Type B pancreatic cell (in vitro differentiated cells): Measurements from ENCODE around the gene CEBPG. TPM values are rescaled to one million over a fixed set of nuclear protein-coding genes. Genes with fewer than 3 reads are reported as not detected.

Source experiments
- DNase-seq: peaks from one replicate; pipeline ENCODE4 v3.0.0; 2021; ENCODE audit warnings: mixed read lengths; ENCODE audit not compliant: unreplicated experiment; ENCODE audit errors: extremely low spot score
- H3K27ac Mint-ChIP-seq: 2 replicates; pipeline ENCODE4 v1.8.0; 2021; ENCODE audit warnings: mild to moderate bottlenecking, mixed read lengths
- H3K27me3 Mint-ChIP-seq: 2 replicates; pipeline ENCODE4 v1.8.0; 2021; ENCODE audit warnings: mixed read lengths
- H3K36me3 Mint-ChIP-seq: 2 replicates; pipeline ENCODE4 v1.8.0; 2021; ENCODE audit warnings: mixed read lengths
- H3K4me1 Mint-ChIP-seq: one replicate; pipeline ENCODE4 v1.8.0; 2021; ENCODE audit warnings: mixed read lengths; ENCODE audit not compliant: unreplicated experiment
- H3K4me3 Mint-ChIP-seq: 2 replicates; pipeline ENCODE4 v1.8.0; 2021; ENCODE audit warnings: mild to moderate bottlenecking, mixed read lengths
- H3K9me3 Mint-ChIP-seq: 2 replicates; pipeline ENCODE4 v1.8.0; 2021; ENCODE audit warnings: mixed read lengths
- total RNA-seq: library from RNA; stranded (reverse); gene quantifications from 2 replicates; pipeline ENCODE4 v1.2.1, GENCODE V29; 2021; ENCODE audit warnings: low replicate concordance
- TF ChIP-seq, protein P1 (sequence below): fragments of 200-600 bp; sonication (generic); conservative IDR thresholded peaks from 2 replicates; pipeline ENCODE4 v1.5.0; 2021; ENCODE audit warnings: antibody characterized with exemption, mild to moderate bottlenecking

Gene CEBPG
- total RNA-seq, 1 donor from 2014 or later, result 30.1 TPM

- Mint-ChIP-seq H3K27ac (no peak overlapping the region), H3K36me3 (no peaks in the 10 kb centered on the region), H3K27me3 (peaks cover 32% of the 10 kb centered on the region), H3K9me3 (no peaks in the 10 kb centered on the region), H3K4me3 (no peak overlapping the region), H3K4me1 (peaks cover 3% of the 10 kb centered on the region)
- TF ChIP-seq, protein P1, sequence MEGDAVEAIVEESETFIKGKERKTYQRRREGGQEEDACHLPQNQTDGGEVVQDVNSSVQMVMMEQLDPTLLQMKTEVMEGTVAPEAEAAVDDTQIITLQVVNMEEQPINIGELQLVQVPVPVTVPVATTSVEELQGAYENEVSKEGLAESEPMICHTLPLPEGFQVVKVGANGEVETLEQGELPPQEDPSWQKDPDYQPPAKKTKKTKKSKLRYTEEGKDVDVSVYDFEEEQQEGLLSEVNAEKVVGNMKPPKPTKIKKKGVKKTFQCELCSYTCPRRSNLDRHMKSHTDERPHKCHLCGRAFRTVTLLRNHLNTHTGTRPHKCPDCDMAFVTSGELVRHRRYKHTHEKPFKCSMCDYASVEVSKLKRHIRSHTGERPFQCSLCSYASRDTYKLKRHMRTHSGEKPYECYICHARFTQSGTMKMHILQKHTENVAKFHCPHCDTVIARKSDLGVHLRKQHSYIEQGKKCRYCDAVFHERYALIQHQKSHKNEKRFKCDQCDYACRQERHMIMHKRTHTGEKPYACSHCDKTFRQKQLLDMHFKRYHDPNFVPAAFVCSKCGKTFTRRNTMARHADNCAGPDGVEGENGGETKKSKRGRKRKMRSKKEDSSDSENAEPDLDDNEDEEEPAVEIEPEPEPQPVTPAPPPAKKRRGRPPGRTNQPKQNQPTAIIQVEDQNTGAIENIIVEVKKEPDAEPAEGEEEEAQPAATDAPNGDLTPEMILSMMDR, result no peak
- DNase-seq, result no peak
These were observed 34.2 kb upstream of the CEBPG start for GRCh38 chr19:33339016-33339984.

GRCh38 chr19:33340991-33341390, 32.5 kb upstream of the CEBPG start:
- Mint-ChIP-seq H3K27me3 (peaks cover 47% of the 10 kb centered on the region), H3K9me3 (no peaks in the 10 kb centered on the region), H3K27ac (no peak overlapping the region), H3K36me3 (no peaks in the 10 kb centered on the region), H3K4me1 (peaks cover 9% of the 10 kb centered on the region), H3K4me3 (no peak overlapping the region)
- no peak for DNase-seq
- TF ChIP-seq, protein P1, result no peak

- DNase-seq, result no peak
These were observed 30.2 kb upstream of the CEBPG start for GRCh38 chr19:33343301-33343700.

DNA sequence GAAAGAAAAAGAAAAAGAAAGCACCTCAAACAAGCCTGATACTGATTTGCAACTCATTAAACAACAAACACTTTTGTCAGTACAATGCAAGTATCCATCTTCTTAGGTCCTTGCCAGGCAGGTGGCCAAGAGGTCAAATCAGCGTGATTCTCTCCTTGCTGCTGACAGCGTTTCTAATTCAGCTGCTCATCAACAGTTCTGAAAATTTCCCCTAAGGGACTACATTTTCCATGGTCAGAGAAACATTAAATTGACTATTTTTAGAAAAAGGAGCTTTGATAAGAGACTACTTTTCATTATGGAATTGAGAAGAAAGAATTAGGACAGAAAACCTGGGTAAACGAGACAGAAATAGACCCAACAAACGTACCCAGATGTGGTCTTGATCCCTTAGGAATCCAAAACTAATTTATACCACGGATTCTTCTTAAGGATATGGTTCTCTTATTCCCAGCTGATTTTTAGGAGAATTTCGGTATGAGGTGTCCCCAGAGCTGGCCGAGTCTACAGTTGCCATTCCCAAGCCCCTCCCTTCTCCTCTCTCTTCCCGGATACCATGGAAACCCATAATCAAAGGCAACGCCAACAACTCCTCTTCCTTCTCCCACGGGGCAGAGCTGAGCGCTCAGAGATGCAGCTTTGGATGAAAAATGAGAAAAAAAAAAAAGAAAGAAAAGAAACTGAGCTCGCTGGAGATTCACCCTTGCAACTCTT, 29.5 kb upstream of the CEBPG start:
- TF ChIP-seq, protein P1, result no peak
- Mint-ChIP-seq H3K27ac (no peak overlapping the region), H3K36me3 (no peaks in the 10 kb centered on the region), H3K4me1 (peaks cover 9% of the 10 kb centered on the region), H3K27me3 (peaks cover 49% of the 10 kb centered on the region), H3K9me3 (no peaks in the 10 kb centered on the region), H3K4me3 (peak overlapping the region; percentile 2)
- no peak for DNase-seq

More at GRCh38 chr19:33343301-33343700, 30.2 kb upstream of the CEBPG start:
- no peaks in the 10 kb centered on the region for H3K9me3 Mint-ChIP-seq
- H3K27ac Mint-ChIP-seq, result no peak overlapping the region
- H3K27me3 Mint-ChIP-seq, result peaks cover 51% of the 10 kb centered on the region
- H3K4me1 Mint-ChIP-seq, result peaks cover 9% of the 10 kb centered on the region
- H3K36me3 Mint-ChIP-seq, result no peaks in the 10 kb centered on the region
- TF ChIP-seq, protein P1, result no peak
- no peak overlapping the region for H3K4me3 Mint-ChIP-seq

DNA sequence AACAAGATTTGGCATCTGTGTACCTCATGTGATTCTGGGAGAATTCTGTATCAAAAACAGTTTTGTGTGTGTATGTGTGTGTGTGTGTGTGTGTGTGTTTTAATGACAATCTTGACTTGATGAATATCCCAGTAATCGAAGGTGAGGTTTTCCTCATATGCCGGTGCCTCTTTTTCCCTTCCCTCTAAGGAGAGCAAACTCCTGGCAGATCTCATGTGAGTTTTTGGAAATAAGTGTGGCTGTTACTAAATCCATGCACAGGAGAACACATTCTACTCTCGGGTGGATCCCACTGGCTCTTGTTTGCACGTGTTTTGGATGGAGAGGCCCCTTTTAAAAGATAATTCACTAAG, 29.0 kb upstream of the CEBPG start:
- TF ChIP-seq, protein P1, result no peak
- Mint-ChIP-seq H3K36me3 (no peaks in the 10 kb centered on the region), H3K9me3 (no peaks in the 10 kb centered on the region), H3K4me3 (peak overlapping the region; percentile 2), H3K4me1 (peaks cover 9% of the 10 kb centered on the region), H3K27ac (no peak overlapping the region), H3K27me3 (peaks cover 44% of the 10 kb centered on the region)
- no peak for DNase-seq
